Measurements from ENCODE around the gene KCNJ15. TPM values are rescaled to one million over a fixed set of nuclear protein-coding genes. Genes with fewer than 3 reads are reported as not detected.

KCNJ15 gene
- total and polyA plus RNA-seq, 3 experiments from 2014 or later = not detected

GRCh38 chr21:38333301-38334272 lies 76.8 kb downstream of the KCNJ15 start:
- H3K4me1 Mint-ChIP-seq = no peaks in the 10 kb centered on the region
- Histone ChIP-seq H3K4me1 (ENCODE audit: insufficient read depth, low read length) (no peaks in the 10 kb centered on the region), H3K27ac (ENCODE audit: low read depth, low read length) (no peak overlapping the region), H3K4me3 (ENCODE audit: low read length) (no peak overlapping the region), H3K9me3 (ENCODE audit: low read length) (no peaks in the 10 kb centered on the region), H3K27me3 (ENCODE audit: insufficient read depth, low read length, poor library complexity, severe bottlenecking) (no peaks in the 10 kb centered on the region), H3K36me3 (ENCODE audit: insufficient read depth, low read length) (no peaks in the 10 kb centered on the region)
- ChIA-PET CTCF (no interaction called here), POLR2A (no interaction called here)
- H3K27me3 Mint-ChIP-seq = peaks cover 0 to 6% of the 10 kb centered on the region in 2 donors
- H3K4me3 Mint-ChIP-seq = no peak overlapping the region
- H3K27ac Mint-ChIP-seq = no peak overlapping the region
- no peaks in the 10 kb centered on the region for H3K9me3 Mint-ChIP-seq
- no peak for DNase-seq
- no peaks in the 10 kb centered on the region for H3K36me3 Mint-ChIP-seq

- Mint-ChIP-seq H3K9me3 (no peaks in the 10 kb centered on the region), H3K27ac (no peak overlapping the region), H3K4me3 (no peak overlapping the region), H3K27me3 (peaks cover 0 to 3% of the 10 kb centered on the region in 2 donors), H3K4me1 (no peaks in the 10 kb centered on the region), H3K36me3 (no peaks in the 10 kb centered on the region)
- Histone ChIP-seq H3K27me3 (ENCODE audit: insufficient read depth, low read length, poor library complexity, severe bottlenecking) (no peaks in the 10 kb centered on the region), H3K9me3 (ENCODE audit: low read length) (no peaks in the 10 kb centered on the region), H3K36me3 (ENCODE audit: insufficient read depth, low read length) (no peaks in the 10 kb centered on the region), H3K4me3 (ENCODE audit: low read length) (no peak overlapping the region), H3K27ac (ENCODE audit: low read depth, low read length) (no peak overlapping the region), H3K4me1 (ENCODE audit: insufficient read depth, low read length) (no peaks in the 10 kb centered on the region)
- ChIA-PET POLR2A (no interaction called here), CTCF (no interaction called here)
- DNase-seq = no peak
Measured at GRCh38 chr21:38334866-38335265, 78.1 kb downstream of the KCNJ15 start.

- H3K27ac ChIP-seq (ENCODE audit: low read depth, low read length) = no peak overlapping the region
- no peak overlapping the region for H3K27ac Mint-ChIP-seq
- POLR2A ChIA-PET = no interaction called here
- no peaks in the 10 kb centered on the region for H3K36me3 ChIP-seq (ENCODE audit: insufficient read depth, low read length)
- H3K4me3 Mint-ChIP-seq = no peak overlapping the region
- H3K27me3 ChIP-seq (ENCODE audit: insufficient read depth, low read length, poor library complexity, severe bottlenecking) = no peaks in the 10 kb centered on the region
- no peaks in the 10 kb centered on the region for H3K4me1 ChIP-seq (ENCODE audit: insufficient read depth, low read length)
- no peaks in the 10 kb centered on the region for H3K9me3 Mint-ChIP-seq
- peaks cover 0 to 3% of the 10 kb centered on the region in 2 donors for H3K27me3 Mint-ChIP-seq
- no peaks in the 10 kb centered on the region for H3K36me3 Mint-ChIP-seq
- CTCF ChIA-PET = no interaction called here
- H3K4me1 Mint-ChIP-seq = no peaks in the 10 kb centered on the region
- no peak for DNase-seq
- no peaks in the 10 kb centered on the region for H3K9me3 ChIP-seq (ENCODE audit: low read length)
- no peak overlapping the region for H3K4me3 ChIP-seq (ENCODE audit: low read length)
Measured at GRCh38 chr21:38337793-38338192, 81.0 kb downstream of the KCNJ15 start.

GRCh38 chr21:38340131-38340530 lies 83.3 kb downstream of the KCNJ15 start:
- no peaks in the 10 kb centered on the region for H3K36me3 ChIP-seq (ENCODE audit: insufficient read depth, low read length)
- ChIA-PET POLR2A (no interaction called here), CTCF (no interaction called here)
- H3K4me3 ChIP-seq (ENCODE audit: low read length) = no peak overlapping the region
- no peaks in the 10 kb centered on the region for H3K27me3 ChIP-seq (ENCODE audit: insufficient read depth, low read length, poor library complexity, severe bottlenecking)
- Mint-ChIP-seq H3K4me3 (no peak overlapping the region), H3K27ac (no peak overlapping the region), H3K9me3 (no peaks in the 10 kb centered on the region), H3K36me3 (no peaks in the 10 kb centered on the region), H3K4me1 (no peaks in the 10 kb centered on the region), H3K27me3 (no peaks in the 10 kb centered on the region)
- H3K9me3 ChIP-seq (ENCODE audit: low read length) = no peaks in the 10 kb centered on the region
- DNase-seq = no peak
- H3K4me1 ChIP-seq (ENCODE audit: insufficient read depth, low read length) = no peaks in the 10 kb centered on the region
- H3K27ac ChIP-seq (ENCODE audit: low read depth, low read length) = no peak overlapping the region

- Histone ChIP-seq H3K36me3 (ENCODE audit: insufficient read depth, low read length) (no peaks in the 10 kb centered on the region), H3K27me3 (ENCODE audit: insufficient read depth, low read length, poor library complexity, severe bottlenecking) (no peaks in the 10 kb centered on the region), H3K9me3 (ENCODE audit: low read length) (no peaks in the 10 kb centered on the region), H3K4me1 (ENCODE audit: insufficient read depth, low read length) (no peaks in the 10 kb centered on the region), H3K4me3 (ENCODE audit: low read length) (no peak overlapping the region), H3K27ac (ENCODE audit: low read depth, low read length) (no peak overlapping the region)
- DNase-seq = no peak
- ChIA-PET CTCF (no interaction called here), POLR2A (no interaction called here)
- H3K27ac Mint-ChIP-seq = no peak overlapping the region
- no peak overlapping the region for H3K4me3 Mint-ChIP-seq
- no peaks in the 10 kb centered on the region for H3K27me3 Mint-ChIP-seq
- no peaks in the 10 kb centered on the region for H3K36me3 Mint-ChIP-seq
- H3K4me1 Mint-ChIP-seq = no peaks in the 10 kb centered on the region
- no peaks in the 10 kb centered on the region for H3K9me3 Mint-ChIP-seq
Measured at GRCh38 chr21:38341546-38342012, 84.8 kb downstream of the KCNJ15 start.

- Histone ChIP-seq H3K36me3 (ENCODE audit: insufficient read depth, low read length) (no peaks in the 10 kb centered on the region), H3K27ac (ENCODE audit: low read depth, low read length) (no peak overlapping the region), H3K4me3 (ENCODE audit: low read length) (no peak overlapping the region), H3K9me3 (ENCODE audit: low read length) (no peaks in the 10 kb centered on the region), H3K4me1 (ENCODE audit: insufficient read depth, low read length) (no peaks in the 10 kb centered on the region), H3K27me3 (ENCODE audit: insufficient read depth, low read length, poor library complexity, severe bottlenecking) (no peaks in the 10 kb centered on the region)
- DNase-seq = no peak
- no peaks in the 10 kb centered on the region for H3K4me1 Mint-ChIP-seq
- ChIA-PET CTCF (no interaction called here), POLR2A (no interaction called here)
- H3K36me3 Mint-ChIP-seq = no peaks in the 10 kb centered on the region
- no peak overlapping the region for H3K4me3 Mint-ChIP-seq
- no peak overlapping the region for H3K27ac Mint-ChIP-seq
- H3K27me3 Mint-ChIP-seq = no peaks in the 10 kb centered on the region
- H3K9me3 Mint-ChIP-seq = no peaks in the 10 kb centered on the region
Measured at GRCh38 chr21:38342739-38343138, 85.9 kb downstream of the KCNJ15 start.

GRCh38 chr21:38343691-38344090 lies 86.9 kb downstream of the KCNJ15 start:
- Histone ChIP-seq H3K27me3 (ENCODE audit: insufficient read depth, low read length, poor library complexity, severe bottlenecking) (no peaks in the 10 kb centered on the region), H3K4me1 (ENCODE audit: insufficient read depth, low read length) (no peaks in the 10 kb centered on the region), H3K9me3 (ENCODE audit: low read length) (no peaks in the 10 kb centered on the region), H3K36me3 (ENCODE audit: insufficient read depth, low read length) (no peaks in the 10 kb centered on the region), H3K27ac (ENCODE audit: low read depth, low read length) (no peak overlapping the region), H3K4me3 (ENCODE audit: low read length) (no peak overlapping the region)
- no peaks in the 10 kb centered on the region for H3K36me3 Mint-ChIP-seq
- no peak for DNase-seq
- POLR2A ChIA-PET = no interaction called here
- no peaks in the 10 kb centered on the region for H3K9me3 Mint-ChIP-seq
- no peak overlapping the region for H3K27ac Mint-ChIP-seq
- CTCF ChIA-PET = no interaction called here
- H3K4me3 Mint-ChIP-seq = no peak overlapping the region
- no peaks in the 10 kb centered on the region for H3K27me3 Mint-ChIP-seq
- no peaks in the 10 kb centered on the region for H3K4me1 Mint-ChIP-seq

GRCh38 chr21:38346286-38346685 lies 89.5 kb downstream of the KCNJ15 start:
- Mint-ChIP-seq H3K4me3 (no peak overlapping the region), H3K36me3 (no peaks in the 10 kb centered on the region), H3K27me3 (no peaks in the 10 kb centered on the region), H3K4me1 (no peaks in the 10 kb centered on the region), H3K27ac (no peak overlapping the region), H3K9me3 (no peaks in the 10 kb centered on the region)
- no peaks in the 10 kb centered on the region for H3K36me3 ChIP-seq (ENCODE audit: insufficient read depth, low read length)
- no peak overlapping the region for H3K27ac ChIP-seq (ENCODE audit: low read depth, low read length)
- DNase-seq = no peak
- H3K9me3 ChIP-seq (ENCODE audit: low read length) = no peaks in the 10 kb centered on the region
- H3K4me1 ChIP-seq (ENCODE audit: insufficient read depth, low read length) = no peaks in the 10 kb centered on the region
- no peak overlapping the region for H3K4me3 ChIP-seq (ENCODE audit: low read length)
- no peaks in the 10 kb centered on the region for H3K27me3 ChIP-seq (ENCODE audit: insufficient read depth, low read length, poor library complexity, severe bottlenecking)
- CTCF ChIA-PET = no interaction called here
- POLR2A ChIA-PET = no interaction called here

Measured in CD8-positive, alpha-beta memory T cell (primary cell).